ENCODE data around the gene RRP9.

DNA sequence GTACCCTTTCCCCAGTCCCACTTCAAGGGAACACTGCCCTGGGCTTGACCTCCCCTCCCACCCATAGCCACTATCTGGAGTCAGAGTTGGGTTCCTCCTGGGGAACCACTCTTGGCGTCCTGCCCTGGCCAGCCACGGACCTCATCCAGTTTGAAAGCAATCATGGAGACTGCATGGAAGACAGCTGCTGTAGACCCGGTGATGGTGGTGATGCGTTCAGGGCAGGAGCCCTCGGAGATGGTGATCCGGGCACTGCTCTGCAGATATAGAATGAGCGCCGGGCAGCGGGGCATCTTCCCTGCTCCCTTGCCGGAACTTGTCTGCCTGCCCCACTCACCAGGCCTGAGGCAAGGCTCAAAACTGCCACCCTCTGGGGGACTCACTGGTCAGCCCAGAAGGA is 18.7 kb upstream of the RRP9 start:
- no peak for TF ChIP-seq POLR2AphosphoS5 (IDR thresholded peaks at IDR 0.05; ENCODE audit: low read depth)
- TF ChIP-seq, protein P1, sequence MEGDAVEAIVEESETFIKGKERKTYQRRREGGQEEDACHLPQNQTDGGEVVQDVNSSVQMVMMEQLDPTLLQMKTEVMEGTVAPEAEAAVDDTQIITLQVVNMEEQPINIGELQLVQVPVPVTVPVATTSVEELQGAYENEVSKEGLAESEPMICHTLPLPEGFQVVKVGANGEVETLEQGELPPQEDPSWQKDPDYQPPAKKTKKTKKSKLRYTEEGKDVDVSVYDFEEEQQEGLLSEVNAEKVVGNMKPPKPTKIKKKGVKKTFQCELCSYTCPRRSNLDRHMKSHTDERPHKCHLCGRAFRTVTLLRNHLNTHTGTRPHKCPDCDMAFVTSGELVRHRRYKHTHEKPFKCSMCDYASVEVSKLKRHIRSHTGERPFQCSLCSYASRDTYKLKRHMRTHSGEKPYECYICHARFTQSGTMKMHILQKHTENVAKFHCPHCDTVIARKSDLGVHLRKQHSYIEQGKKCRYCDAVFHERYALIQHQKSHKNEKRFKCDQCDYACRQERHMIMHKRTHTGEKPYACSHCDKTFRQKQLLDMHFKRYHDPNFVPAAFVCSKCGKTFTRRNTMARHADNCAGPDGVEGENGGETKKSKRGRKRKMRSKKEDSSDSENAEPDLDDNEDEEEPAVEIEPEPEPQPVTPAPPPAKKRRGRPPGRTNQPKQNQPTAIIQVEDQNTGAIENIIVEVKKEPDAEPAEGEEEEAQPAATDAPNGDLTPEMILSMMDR (IDR thresholded peaks at IDR 0.05; ENCODE audit: insufficient read depth, low read length) = no peak
